ENCODE measurements around the gene CHST3.

CHST3 gene

DNA sequence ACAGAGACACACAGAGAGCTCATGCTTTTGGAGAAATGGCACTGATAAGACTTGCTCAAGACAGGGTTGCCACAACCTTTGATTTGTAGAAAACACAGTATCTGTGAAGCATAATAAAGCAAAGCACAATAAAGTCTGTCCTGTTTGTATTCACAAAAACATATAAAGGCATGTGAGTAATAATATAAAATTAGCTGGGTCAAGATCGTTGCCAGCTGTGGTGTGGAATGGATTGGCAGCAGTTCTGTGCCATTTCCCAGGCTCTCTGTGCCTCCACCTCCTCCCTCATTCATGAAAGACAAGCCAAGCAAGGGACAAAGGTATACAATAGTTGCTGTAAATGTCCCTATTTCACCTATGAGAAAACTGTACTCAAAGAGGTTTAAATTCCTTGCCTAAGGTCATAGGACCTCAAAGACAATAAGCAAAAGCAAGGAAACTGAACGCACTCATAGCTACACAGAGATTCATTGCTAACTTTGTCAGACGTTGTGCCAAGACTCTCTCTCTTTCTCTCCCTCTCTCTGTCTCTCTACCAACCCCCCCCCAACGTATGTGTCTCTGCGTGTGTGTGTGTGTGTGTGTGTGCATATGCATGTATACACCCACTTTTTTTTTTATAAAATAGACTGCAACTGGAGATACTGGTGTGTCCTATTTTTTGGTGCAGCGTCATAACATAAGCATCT, 31.8 kb downstream of the CHST3 start:
- DNase-seq = no peak

DNA sequence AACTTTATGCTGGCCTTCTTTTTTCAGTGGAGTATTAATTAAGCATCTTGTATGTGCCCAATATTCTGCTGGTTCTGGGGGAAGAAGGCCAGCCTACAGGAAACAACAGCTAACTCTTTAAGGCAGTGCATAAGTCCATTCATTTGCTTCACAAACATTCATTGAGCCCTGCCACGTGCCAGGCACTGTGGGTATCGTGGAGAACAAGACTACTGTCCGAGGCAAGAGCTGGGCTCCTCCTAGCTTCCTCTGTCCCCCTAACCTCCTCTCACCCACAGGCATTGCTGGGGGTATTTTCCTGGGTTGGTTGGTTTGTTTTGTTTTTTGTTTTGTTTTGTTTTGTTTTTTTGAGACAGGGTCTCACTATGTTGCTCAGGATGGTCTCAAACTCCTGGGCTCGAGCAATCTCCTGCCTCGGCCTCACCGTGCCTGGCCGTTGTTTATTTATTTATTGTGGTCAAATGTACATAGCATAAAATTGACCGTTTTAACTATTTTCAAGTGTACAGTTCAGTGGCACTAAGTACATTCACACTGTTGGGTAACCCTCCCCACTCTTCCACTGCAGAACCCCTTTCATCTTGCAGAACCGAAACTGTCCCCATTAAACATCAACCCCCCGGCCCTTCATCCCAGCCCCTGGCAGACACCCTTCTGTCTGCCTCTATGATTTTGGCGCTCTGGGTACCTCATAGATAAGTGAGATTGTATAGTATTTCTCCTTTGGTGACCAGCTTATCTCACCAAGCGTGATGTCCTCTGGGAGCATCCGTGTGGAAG, 32.6 kb downstream of the CHST3 start:
- DNase-seq = no peak

DNA sequence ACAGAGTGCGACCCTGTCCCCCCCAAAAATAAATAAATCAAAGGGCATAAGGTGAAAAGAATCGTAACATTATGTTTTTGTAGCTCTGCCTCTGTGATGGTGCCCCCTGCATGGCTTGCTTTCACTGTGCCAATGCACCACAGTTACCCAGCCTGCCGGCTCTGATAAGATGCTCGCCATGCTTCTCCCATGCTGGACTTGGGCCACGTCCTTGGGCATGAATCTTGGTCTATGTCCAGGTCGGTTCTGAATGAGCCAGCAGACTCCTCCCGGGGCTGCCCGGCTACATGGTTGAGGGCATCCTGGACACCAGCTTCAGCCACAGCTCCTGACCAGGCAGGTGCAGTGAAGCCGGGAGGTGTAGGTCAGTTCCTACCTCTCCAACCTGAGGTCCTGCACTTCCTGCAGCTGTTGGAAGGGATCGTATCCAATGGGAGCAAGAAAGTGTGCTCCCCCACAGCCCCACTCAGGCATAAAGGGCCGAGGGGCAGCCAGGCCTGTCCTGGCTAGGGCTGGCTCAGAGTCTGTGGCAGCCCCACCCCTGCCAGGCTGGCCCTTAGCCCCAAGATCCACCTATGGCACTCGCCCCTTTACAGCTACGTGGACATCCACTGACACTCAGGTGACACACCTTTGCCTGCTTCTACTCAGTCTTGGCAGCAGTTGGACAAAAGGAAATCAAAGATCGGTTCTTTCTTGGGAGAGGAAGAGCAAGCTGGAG, 34.1 kb downstream of the CHST3 start:
- no peak for DNase-seq

- no peak for DNase-seq
Observed at GRCh38 chr10:71998840-71999194, 34.6 kb downstream of the CHST3 start.

- no peak for DNase-seq
Observed at GRCh38 chr10:71999360-72000072, 35.3 kb downstream of the CHST3 start.

DNA sequence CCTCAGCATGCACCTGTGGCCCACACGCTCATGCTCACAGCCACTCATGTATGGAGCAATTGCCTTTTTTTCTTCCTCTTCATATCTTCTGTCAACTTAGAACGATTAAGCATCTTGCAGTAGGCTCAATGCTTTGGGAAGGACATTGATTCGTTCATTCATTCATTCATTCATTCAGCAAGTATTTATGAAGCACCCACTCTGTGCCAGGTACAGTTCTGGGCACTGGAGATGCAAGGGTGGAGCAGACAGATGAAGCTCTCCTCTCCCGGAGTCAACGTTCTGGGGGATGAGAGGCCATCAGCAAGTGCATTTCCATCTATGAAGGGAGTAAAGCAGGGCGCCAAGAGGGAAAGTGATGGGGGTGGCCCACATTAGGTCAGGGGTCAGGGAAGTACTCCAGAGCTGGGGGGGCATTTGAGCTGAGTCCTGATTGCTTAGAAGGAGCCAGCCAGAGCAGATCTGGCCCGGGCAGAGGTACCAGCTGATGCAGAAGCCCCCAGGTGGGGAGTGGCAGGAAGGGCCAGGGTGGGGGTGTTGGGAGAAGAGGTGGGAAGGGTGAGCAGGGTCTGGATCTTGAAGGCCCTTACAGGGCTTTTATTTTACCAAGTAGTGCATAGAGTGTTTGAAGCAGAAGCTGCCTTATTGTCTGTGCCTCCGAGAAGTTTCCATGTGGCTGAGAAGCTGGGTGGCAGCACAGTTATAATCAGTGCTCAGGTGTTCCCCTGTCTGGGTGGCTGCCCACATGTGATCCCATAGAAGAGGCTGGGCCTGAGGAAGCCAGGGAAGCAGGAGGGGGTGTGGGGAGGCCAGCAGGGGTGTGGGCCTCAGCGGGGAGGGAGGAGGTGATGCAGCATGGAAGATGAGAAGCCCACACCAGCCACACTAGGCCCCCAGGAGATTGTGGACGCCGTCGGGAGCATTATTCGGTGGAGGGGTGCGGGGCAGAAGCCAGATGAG, 36.2 kb downstream of the CHST3 start:
- DNase-seq = no peak

GRCh38 chr10:72001033-72001395, 36.8 kb downstream of the CHST3 start:
- no peak for DNase-seq

GRCh38 chr10:72002354-72003295, 38.4 kb downstream of the CHST3 start:
- no peak for DNase-seq

GRCh38 chr10:72006026-72006425, 41.8 kb downstream of the CHST3 start:
- peak; percentile 25 for DNase-seq

DNA sequence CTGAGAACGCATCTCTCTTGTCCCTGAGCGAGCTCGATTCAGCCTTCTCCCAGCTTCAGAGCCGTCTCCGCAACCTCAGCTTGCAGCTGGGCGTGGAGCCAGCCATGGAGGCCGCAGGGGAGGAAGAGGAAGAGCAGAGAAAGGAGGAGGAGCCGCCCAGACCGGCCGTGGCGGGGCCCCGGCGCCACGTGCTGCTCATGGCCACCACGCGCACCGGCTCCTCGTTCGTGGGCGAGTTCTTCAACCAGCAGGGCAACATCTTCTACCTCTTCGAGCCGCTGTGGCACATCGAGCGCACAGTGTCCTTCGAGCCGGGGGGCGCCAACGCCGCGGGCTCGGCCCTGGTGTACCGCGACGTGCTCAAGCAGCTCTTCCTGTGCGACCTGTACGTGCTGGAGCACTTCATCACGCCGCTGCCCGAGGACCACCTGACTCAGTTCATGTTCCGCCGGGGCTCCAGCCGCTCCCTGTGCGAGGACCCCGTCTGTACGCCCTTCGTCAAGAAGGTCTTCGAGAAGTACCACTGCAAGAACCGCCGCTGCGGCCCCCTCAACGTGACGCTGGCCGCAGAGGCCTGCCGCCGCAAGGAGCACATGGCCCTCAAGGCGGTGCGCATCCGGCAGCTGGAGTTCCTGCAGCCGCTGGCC, 43.2 kb downstream of the CHST3 start:
- DNase-seq = no peak

GRCh38 chr10:72008096-72008981, 44.1 kb downstream of the CHST3 start:
- no peak for DNase-seq

GRCh38 chr10:72009051-72009424, 44.8 kb downstream of the CHST3 start:
- DNase-seq = no peak

- DNase-seq = no peak
Observed at GRCh38 chr10:72009425-72010081, 45.4 kb downstream of the CHST3 start.

- DNase-seq = no peak
Observed at GRCh38 chr10:72010234-72010973, 46.2 kb downstream of the CHST3 start.

DNA sequence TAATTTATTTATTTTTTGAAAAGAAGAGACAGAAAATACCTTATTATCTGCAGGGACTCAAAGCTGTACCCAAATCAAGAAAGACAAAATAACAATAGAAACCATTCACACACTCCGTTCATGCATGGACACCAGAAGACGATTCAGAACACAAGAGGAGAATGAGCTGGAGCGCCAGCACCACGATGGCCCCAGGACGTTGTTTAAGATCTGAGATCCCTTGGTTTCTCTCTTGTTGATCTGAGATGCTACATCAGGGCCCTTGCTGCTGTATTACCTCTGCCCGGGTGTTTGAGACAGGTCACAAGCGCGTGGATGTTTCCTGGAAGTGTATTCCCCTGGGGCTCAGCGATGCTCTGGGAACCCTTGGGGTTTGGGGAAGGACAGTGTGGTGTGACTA, 46.8 kb downstream of the CHST3 start:
- no peak for DNase-seq

GRCh38 chr10:72011468-72011867, 47.3 kb downstream of the CHST3 start:
- DNase-seq = no peak

DNA sequence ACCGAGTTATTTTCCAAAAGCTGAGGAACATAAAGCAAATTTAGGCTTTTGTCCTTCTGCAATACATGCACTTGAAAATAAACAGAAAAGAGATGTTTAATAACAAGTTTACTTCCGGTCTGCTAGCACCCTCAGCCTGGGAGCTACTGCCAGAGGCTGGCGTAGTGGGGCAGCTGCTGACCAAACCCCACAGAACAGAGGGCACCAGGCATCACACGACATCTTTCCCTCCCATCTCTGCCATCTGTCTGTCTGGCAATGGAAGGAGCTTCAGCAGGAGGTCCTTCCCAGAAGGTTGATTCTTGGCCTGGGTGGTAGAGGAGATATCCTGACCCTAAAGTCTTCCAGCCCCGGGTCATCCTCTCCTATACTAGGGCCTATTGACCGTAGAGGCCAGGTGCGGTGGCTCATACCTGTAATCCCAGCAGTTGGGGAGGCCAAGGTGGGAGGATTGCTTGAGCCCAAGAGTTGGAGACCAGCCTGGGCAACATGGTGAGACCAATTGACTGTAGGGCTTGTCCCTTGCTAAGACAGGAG, 47.8 kb downstream of the CHST3 start:
- no peak for DNase-seq

DNA sequence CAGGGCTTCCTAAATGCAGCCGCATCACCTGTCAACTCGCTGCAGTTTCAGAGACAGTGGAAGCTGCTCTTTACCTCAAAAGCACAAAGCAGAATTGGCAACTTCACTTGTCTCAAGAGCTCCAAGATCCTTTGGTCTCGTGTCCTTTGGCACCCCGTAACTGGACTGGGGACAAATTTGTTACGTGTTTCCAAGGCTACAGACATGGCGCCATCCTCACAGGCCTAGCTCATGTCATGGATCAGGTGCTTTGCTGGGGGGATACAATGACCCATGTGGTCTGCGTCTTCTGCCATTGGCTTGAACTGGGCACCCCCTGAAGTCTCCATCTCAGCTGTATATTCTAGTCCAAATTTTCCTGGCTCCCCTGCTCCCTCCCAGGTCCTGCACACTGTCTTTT, 48.6 kb downstream of the CHST3 start:
- DNase-seq = no peak
